GM21526 (cell line): ENCODE measurements around the gene ARHGAP27.

Experiments used
- ATAC-seq: cut with Tn5 transposase; IDR thresholded peaks from one replicate; pipeline ENCODE4 v1.9.1; 2021; ENCODE audit warnings: moderate library complexity; ENCODE audit not compliant: unreplicated experiment, low FRiP score

Gene ARHGAP27

GRCh38 chr17:45408611-45409421 is 23.9 kb downstream of the ARHGAP27 start:
- ATAC-seq, result no peak

- ATAC-seq, result no peak
Measured at GRCh38 chr17:45406107-45406506, 26.6 kb downstream of the ARHGAP27 start.

GRCh38 chr17:45405250-45406086 is 27.2 kb downstream of the ARHGAP27 start:
- ATAC-seq, result no peak

- no peak for ATAC-seq
Measured at GRCh38 chr17:45404870-45405249, 27.8 kb downstream of the ARHGAP27 start.

GRCh38 chr17:45403906-45404490 is 28.7 kb downstream of the ARHGAP27 start:
- ATAC-seq, result no peak

- no peak for ATAC-seq
Measured at GRCh38 chr17:45402916-45403315, 29.8 kb downstream of the ARHGAP27 start.

GRCh38 chr17:45398800-45399199 is 33.9 kb downstream of the ARHGAP27 start:
- ATAC-seq, result no peak

- ATAC-seq, result no peak
Measured at GRCh38 chr17:45397796-45398195, 34.9 kb downstream of the ARHGAP27 start.

- no peak for ATAC-seq
Measured at GRCh38 chr17:45396496-45397205, 36.0 kb downstream of the ARHGAP27 start.

- ATAC-seq, result no peak
Measured at GRCh38 chr17:45395569-45396415, 36.9 kb downstream of the ARHGAP27 start.

GRCh38 chr17:45394913-45395568 is 37.6 kb downstream of the ARHGAP27 start:
- no peak for ATAC-seq

- ATAC-seq, result no peak
Measured at GRCh38 chr17:45394564-45394912, 38.1 kb downstream of the ARHGAP27 start.

GRCh38 chr17:45394091-45394490 is 38.6 kb downstream of the ARHGAP27 start:
- no peak for ATAC-seq

GRCh38 chr17:45393411-45393810 is 39.3 kb downstream of the ARHGAP27 start:
- no peak for ATAC-seq

GRCh38 chr17:45391918-45392317 is 40.8 kb downstream of the ARHGAP27 start:
- no peak for ATAC-seq

- ATAC-seq, result no peak
Measured at GRCh38 chr17:45391291-45391690, 41.4 kb downstream of the ARHGAP27 start.

- no peak for ATAC-seq
Measured at GRCh38 chr17:45389354-45389753, 43.3 kb downstream of the ARHGAP27 start.

- ATAC-seq, result no peak
Measured at GRCh38 chr17:45388604-45389325, 43.9 kb downstream of the ARHGAP27 start.

- ATAC-seq, result no peak
Measured at GRCh38 chr17:45387739-45388138, 44.9 kb downstream of the ARHGAP27 start.
